G401.6 (cell line): ENCODE data around the gene TTC28.

Experiments
- FAIRE-seq: peaks from 2 replicates; lab custom pipeline; 2012; peaks lifted over from hg19 to GRCh38; lab: Jason Lieb, UNC

Gene TTC28

GRCh38 chr22:28019881-28020861 lies 659.5 kb downstream of the TTC28 start:
- no peak for FAIRE-seq

DNA sequence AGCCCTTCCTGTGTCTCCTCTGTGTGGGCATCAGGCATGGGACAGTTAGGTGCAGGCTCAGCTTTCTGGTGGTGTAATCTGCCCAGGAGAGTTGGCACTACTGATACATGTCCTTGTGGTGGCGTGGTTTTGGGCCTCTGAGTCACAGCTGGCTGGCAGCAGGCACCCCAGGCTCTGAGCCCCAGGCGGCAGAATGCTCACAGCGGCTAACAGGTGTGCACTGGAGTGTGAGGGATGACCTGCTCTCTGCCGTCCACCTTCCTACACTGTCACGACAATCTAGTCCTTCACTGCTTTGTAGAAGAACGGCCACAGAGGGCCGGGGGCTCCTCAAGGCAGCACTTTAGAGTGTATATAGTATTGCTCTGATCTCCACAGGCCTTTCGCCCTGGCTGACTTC lies 660.3 kb downstream of the TTC28 start:
- no peak for FAIRE-seq

GRCh38 chr22:28018461-28018927 lies 661.1 kb downstream of the TTC28 start:
- FAIRE-seq: no peak

DNA sequence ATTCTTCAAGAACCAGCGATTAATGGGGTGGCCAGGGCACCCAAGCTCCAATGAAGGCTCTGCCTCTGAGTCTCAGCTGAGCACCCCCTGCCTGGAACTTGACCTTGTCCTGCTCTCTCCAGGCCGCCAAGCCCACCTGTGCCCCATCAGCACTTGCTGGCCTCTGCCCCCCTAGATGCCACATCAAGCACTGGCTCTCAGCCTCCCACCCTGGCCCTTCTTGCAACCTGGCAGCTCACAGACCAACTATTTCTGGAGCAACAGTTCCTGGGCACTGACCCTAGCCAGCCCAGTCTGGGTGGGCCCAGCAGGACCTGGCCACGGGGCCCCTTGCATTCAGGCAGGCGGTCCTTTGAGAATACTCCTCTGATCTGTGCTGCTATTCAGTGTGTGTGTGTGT lies 661.8 kb downstream of the TTC28 start:
- no peak for FAIRE-seq

- no peak for FAIRE-seq
Observed at GRCh38 chr22:28017558-28017820, 662.2 kb downstream of the TTC28 start.

DNA sequence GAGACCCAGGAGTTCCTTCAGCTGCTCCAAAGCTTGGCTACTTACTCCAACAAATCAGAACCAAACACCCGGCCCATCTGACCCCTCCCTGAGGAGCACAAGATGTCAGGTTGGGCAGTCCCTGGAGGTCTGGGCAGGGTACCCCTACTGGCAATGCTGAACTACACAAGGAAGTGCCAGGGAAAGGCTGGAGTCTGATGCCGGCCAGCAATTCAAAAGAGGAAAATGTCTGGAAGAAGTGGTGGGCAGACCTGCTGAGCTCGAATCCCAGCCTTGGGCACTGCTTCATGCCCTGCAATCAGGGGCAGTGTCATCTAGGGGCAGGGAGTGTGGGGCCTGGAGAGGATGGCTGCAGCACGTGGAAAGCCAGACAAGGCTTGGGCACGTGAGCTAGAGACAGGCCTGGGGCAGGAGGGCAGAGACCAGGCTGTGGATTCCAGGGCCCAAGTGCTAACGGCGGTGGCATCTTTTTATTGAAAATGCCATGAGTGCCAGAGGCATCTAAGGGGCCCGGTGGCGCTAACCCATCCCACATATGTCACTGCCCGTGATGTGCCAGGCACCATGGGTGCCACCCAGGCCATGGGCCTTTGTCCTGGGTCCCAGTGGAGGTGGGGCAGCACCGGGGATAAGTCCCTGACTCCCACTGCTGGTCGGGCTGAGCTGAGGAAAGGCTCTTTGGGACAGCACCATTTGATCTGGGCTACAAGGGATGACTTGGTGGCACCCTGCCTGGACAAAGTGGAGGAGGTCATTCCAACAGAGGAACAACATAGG lies 662.7 kb downstream of the TTC28 start:
- FAIRE-seq: no peak

DNA sequence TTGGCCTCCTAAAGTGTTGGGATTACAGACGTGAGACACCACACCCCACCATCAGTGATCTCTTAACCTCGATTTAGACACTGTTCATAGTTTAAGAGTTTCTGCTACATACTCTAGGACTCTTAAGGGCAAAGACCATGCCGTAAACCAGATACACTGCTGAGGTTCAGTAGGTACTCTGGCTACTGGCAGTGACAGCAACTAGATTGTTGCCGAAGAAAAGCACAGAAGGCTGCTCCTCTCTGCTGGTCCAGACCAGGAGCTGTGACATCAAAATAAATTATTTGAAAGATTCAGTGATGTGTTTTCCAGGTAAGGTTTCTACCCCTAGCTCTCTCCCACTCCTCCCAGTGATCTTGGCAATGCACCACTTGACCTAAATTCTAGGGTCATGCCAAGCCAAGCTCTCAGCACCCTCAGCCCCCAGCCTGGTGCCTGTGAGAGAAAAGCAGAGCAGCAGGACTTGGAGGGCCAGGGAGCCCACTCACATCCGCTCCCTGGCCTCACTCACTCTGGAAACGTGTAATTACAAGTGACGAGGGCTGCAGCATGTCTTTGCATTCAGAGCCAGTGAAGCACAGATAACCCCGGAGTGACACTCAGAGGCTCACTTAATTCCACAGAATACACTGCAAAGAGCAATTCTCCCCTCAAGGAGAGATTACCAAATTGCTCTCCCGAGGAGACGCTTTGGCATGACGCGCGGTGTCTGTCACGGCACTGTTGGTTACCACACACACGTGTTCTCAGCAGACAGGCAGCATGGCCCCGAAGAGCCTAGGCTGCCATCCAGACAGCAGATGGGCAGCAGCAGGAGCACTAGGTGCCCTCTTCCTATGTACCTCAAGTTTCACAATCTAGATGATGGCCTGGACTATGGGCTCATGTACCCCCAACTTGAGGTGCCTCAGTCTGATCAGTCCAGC lies 663.7 kb downstream of the TTC28 start:
- no peak for FAIRE-seq

- no peak for FAIRE-seq
Observed at GRCh38 chr22:28015046-28015425, 664.6 kb downstream of the TTC28 start.

DNA sequence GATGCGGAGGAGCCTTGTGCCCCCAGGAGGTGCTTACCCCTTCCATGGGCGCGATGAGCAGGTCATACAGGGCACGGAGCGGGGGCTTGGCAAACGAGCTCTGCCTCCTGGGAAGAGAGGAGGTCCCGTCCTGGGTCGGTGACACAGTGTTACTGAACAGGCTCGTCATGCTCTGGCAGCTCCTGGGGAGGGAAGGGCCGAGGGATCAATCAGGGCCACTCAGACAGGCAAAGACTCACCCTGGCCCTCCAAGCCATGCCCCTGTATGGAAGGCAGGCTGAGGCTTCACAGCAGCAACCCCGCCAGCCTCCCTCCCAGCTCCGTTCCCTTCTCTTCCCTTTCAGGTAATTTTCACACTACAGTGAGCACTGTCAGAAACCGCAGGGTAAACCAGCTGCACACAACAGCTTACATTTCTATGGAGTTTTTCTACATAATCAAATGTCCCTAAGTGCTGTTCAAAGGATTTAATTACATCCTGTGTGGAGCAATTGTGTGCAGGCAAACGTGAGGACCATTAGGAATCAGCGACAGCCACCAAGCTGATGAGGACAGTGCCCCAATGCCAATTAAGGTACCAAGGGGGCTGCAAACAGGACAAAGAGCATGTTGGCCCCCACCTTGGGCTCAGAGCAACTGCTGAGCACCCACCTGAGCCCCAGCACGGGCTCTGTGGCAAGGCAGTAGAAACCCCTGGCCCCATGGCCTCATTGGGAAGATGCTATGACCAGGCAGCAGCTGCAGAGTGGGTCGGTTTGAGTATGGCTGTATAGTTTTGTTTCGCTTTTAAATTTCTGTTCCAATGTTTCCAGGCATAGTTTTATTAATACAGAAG lies 665.2 kb downstream of the TTC28 start:
- no peak for FAIRE-seq

GRCh38 chr22:28013611-28014010 lies 666.0 kb downstream of the TTC28 start:
- no peak for FAIRE-seq

GRCh38 chr22:28012832-28013460 lies 666.7 kb downstream of the TTC28 start:
- no peak for FAIRE-seq

DNA sequence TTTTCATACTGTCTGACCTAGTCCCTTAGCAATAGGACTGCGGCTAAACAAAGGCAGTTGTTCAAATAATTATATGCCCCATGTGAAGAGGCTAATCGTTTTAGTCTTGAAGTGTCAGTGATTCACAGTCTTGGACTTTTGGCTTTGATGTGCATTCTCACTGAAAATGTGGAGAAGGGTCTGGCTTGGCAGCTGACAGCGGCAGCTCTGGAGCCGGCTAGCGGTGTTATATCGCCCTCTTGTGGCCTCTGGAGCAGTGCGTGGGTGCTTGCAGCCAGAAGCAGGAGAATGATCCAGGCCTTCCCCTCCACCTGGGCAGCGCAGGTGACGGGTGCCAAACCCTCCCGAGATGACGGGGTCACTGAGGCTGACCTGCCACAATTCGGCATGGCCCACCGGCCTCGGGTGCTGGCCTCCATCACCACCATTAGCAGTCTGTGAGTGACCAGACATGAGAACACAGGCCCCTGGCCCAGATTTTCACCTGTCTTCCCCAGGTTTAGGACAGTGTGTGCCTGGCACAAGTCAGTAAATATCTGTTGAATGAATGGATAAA lies 670.3 kb downstream of the TTC28 start:
- FAIRE-seq: no peak

GRCh38 chr22:28008649-28009048 lies 671.0 kb downstream of the TTC28 start:
- FAIRE-seq: no peak

GRCh38 chr22:28008056-28008455 lies 671.6 kb downstream of the TTC28 start:
- no peak for FAIRE-seq

GRCh38 chr22:28006271-28006670 lies 673.4 kb downstream of the TTC28 start:
- no peak for FAIRE-seq

DNA sequence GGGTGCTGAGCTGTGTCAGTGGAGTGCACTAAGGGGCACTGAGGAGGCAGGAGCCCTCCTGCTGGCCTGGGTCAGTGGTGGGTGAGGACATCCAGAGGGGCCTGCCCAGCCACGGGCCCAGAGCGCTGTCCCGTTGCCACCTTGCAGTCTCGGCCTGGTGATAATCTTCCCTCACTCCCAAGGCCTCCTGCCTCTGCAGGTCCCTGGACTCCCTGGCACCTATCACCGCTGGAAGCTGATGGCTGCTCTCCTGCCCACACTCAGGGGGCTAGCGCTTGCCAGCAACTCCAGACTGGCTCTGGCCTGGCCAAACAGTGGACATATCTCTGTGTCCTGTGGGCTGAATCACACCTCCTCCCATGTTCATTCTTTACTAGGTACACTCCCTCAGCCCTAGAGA lies 674.1 kb downstream of the TTC28 start:
- no peak for FAIRE-seq

- FAIRE-seq: no peak
Observed at GRCh38 chr22:28004021-28004420, 675.6 kb downstream of the TTC28 start.

- FAIRE-seq: no peak
Observed at GRCh38 chr22:28002863-28003565, 676.6 kb downstream of the TTC28 start.

DNA sequence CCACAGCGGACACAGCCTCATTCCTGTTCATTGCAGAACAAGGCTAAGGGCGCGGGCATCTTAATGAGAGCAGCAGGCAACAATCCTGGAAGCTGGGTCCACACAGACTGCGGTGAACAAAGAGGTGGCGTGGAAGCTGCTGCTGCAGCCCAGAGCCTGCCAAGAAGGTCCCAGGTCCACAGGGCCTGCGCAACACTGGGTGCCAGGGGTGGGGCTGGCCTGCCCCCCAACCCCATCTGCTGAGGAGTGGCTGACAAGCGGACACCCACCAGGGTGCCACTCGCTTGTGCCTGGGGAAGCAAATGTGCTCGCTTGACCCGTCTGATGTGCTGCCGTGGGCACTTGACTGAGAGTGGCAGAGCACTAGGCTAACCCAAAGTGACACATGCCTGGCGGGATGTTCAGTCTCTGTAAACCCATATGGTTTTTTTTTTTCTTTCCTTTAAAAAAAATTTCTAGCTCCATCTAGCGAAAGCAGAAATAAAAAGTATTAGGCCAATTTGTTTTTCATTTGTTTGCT lies 677.4 kb downstream of the TTC28 start:
- no peak for FAIRE-seq
